Kidney (tissue), 14 donors: ENCODE results near the gene GART. TPM values are rescaled to one million over a fixed set of nuclear protein-coding genes. Genes with fewer than 3 reads are reported as not detected.
"Not testable (repeated sequence)": the region's sequence is repeated elsewhere in the genome, so short reads cannot be mapped to it uniquely, and the experiment has no call there.

Source experiments
- DNase-seq, 5 donors: peaks; one replicate each; pipeline ENCODE4 v3.0.0-alpha.2; 2013 to 2020
- FAIRE-seq: peaks from 2 replicates; lab custom pipeline; 2012; peaks lifted over from hg19 to GRCh38; lab: Jason Lieb, UNC
- H3K27ac ChIP-seq, 2 donors: one replicate each; pipeline ENCODE4 v1.7.0; 2013; ENCODE audit warnings: low read depth in 2 of 2, low read length in 2 of 2, inconsistent platforms in 1 of 2
- H3K27me3 ChIP-seq: one replicate; pipeline ENCODE4 v1.7.1; 2013; ENCODE audit warnings: low read length, inconsistent platforms; ENCODE audit not compliant: control insufficient read depth, insufficient read depth
- H3K36me3 ChIP-seq, 3 donors: one replicate each; pipeline versions ENCODE4 v1.7.0 to v1.7.1; 2013; ENCODE audit warnings: low read length in 3 of 3, control low read depth in 1 of 3, inconsistent platforms in 1 of 3; ENCODE audit not compliant: insufficient read depth in 3 of 3, control insufficient read depth in 2 of 3
- H3K4me1 ChIP-seq, 3 donors: one replicate each; pipeline versions ENCODE4 v1.7.0 to v1.7.1; 2013; ENCODE audit warnings: low read length in 3 of 3, inconsistent platforms in 1 of 3, low read depth in 1 of 3; ENCODE audit not compliant: control insufficient read depth in 2 of 3, insufficient read depth in 2 of 3
- H3K4me3 ChIP-seq, 3 donors: one replicate each; pipeline versions ENCODE4 v1.7.0 to v1.8.1; 2013; ENCODE audit warnings: low read length in 3 of 3, control low read depth in 1 of 3, inconsistent platforms in 1 of 3
- H3K9ac ChIP-seq, 3 donors: one replicate each; pipeline versions ENCODE4 v1.7.0 to v1.7.1; 2013; ENCODE audit warnings: low read length in 3 of 3, control low read depth in 1 of 3, inconsistent platforms in 1 of 3
- H3K9me3 ChIP-seq, 3 donors: one replicate each; pipeline versions ENCODE4 v1.7.0 to v1.7.1; 2013; ENCODE audit warnings: low read length in 3 of 3, control low read depth in 1 of 3, inconsistent platforms in 1 of 3; ENCODE audit not compliant: control insufficient read depth in 2 of 3, insufficient read depth in 1 of 3
- CTCF ChIP-seq: IDR thresholded peaks from 3 replicates; pipeline ENCODE4 v1.5.1; 2012; ENCODE audit warnings: mild to moderate bottlenecking, moderate library complexity, borderline replicate concordance; ENCODE audit not compliant: insufficient read depth; ENCODE audit errors: extremely low read depth
- intact Hi-C: fragments of 100-400 bp; cut with DNase I; formaldehyde crosslinking; loops from one replicate; pipeline ENCODE4 v1.11.1; 2022
- polyA plus RNA-seq: library from polyadenylated mRNA; stranded (reverse); fragments of 350-450 nt; fragmentation: Illumina TruSeq; extraction: RNeasy Lipid Tissue Mini Kit (QIAGEN cat#74804); gene quantifications from one replicate; pipeline ENCODE4 v1.2.3, GENCODE V29; 2014; ENCODE audit warnings: low read depth, low replicate concordance; ENCODE audit not compliant: insufficient read depth
- total RNA-seq: library from RNA; stranded (reverse); fragmentation: NEBNext Ultra II Directional; extraction: Animal tissue kit (Norgen Biotek cat#: 25700); gene quantifications from one replicate; pipeline ENCODE4 v1.2.1, GENCODE V29; 2021
- donor health status: control.
- donor health status: control.
- donor health status: control.
- donor health status: control.
- donor health status: control.
- donor health status: DM: yes; HTN: yes; CAD: no.
- donor health status: Normal renal cell carcinoma (clear cell type).

The GART gene
- total and polyA plus RNA-seq, 2 donors from 2014 or later, result 17.5 to 60.9 TPM

GRCh38 chr21:33512481-33512880 is 29.4 kb downstream of the GART start:
- FAIRE-seq (no peak), DNase-seq (no peak)
- Histone ChIP-seq H3K27me3 (no peaks in the 10 kb centered on the region), H3K4me1 (no peaks in the 10 kb centered on the region), H3K9ac (no peak overlapping the region), H3K27ac (no peak overlapping the region), H3K36me3 (peaks cover 2 to 45% (median 29%) of the 10 kb centered on the region in 3 donors), H3K9me3 (no peaks in the 10 kb centered on the region), H3K4me3 (no peak overlapping the region)
- intact Hi-C loops, result no loop called here
- no peak for TF ChIP-seq CTCF

- DNase-seq (no peak), FAIRE-seq (no peak)
- TF ChIP-seq CTCF, result no peak
Observed at GRCh38 chr21:33511639-33512038, 30.3 kb downstream of the GART start.

GRCh38 chr21:33510826-33511225 is 31.1 kb downstream of the GART start:
- H3K9me3 ChIP-seq, result no peaks in the 10 kb centered on the region
- no peaks in the 10 kb centered on the region for H3K4me1 ChIP-seq
- no peak overlapping the region for H3K4me3 ChIP-seq
- DNase-seq (no peak), FAIRE-seq (no peak)
- TF ChIP-seq CTCF, result no peak
- peaks cover 2 to 32% (median 17%) of the 10 kb centered on the region in 3 donors for H3K36me3 ChIP-seq
- intact Hi-C loops, result no loop called here
- H3K27me3 ChIP-seq, result no peaks in the 10 kb centered on the region
- no peak overlapping the region for H3K27ac ChIP-seq
- no peak overlapping the region for H3K9ac ChIP-seq

More at GRCh38 chr21:33511639-33512038, 30.3 kb downstream of the GART start:
- Histone ChIP-seq H3K4me3 (no peak overlapping the region), H3K27ac (no peak overlapping the region), H3K36me3 (peaks cover 4 to 37% (median 21%) of the 10 kb centered on the region in 3 donors), H3K9me3 (no peaks in the 10 kb centered on the region), H3K27me3 (no peaks in the 10 kb centered on the region), H3K9ac (no peak overlapping the region), H3K4me1 (no peaks in the 10 kb centered on the region)
- intact Hi-C loops, result no loop called here

- FAIRE-seq, DNase-seq, H3K27me3 ChIP-seq, H3K9me3 ChIP-seq, H3K9ac ChIP-seq, intact Hi-C loops, H3K4me1 ChIP-seq, H3K4me3 ChIP-seq, H3K27ac ChIP-seq: not testable (repeated sequence)
- H3K36me3 ChIP-seq, result peaks cover 2 to 26% (median 13%) of the 10 kb centered on the region in 3 donors
Observed at GRCh38 chr21:33507003-33507402, 34.9 kb downstream of the GART start.
